ENCODE data around the gene PFKFB4. TPM values are rescaled to one million over a fixed set of nuclear protein-coding genes. Genes with fewer than 3 reads are reported as not detected.

PFKFB4 gene
- total and polyA plus RNA-seq, 2 of the 8 experiments (the other 6 are each of a cell fraction or from before 2014, with no cell fraction given) = 10.7 to 20.1 TPM

DNA sequence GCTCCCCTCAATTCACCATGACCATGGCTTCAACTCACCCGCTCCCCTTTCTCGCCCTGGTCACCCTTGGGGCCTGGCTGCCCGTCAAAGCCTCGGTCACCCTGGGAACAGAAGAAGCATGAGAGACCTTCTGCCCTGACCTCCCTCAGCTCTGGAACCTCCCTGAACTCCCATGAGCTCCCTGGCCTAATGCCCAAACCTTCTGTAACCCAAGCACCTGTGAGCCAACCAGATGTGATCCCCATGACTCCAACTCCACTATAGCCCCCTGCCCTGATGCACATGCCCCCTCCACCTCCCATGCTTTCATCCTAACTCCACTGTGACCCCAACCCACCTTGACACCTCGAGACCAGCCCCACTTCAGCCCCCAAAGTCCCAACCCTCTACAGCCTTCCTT lies 10.5 kb upstream of the PFKFB4 start:
- Histone ChIP-seq H3K9me3 (ENCODE audit: insufficient read depth in 2 of 2, low read depth in 1 of 2, low read length in 1 of 2) (no peaks in the 10 kb centered on the region), H3K79me2 (ENCODE audit: control insufficient read depth in 1 of 2, insufficient read depth in 2 of 2, low read length in 2 of 2) (no peaks in the 10 kb centered on the region), H3K9ac (replicated peaks in 1 of 4; ENCODE audit: extremely low read depth in 1 of 4, low read depth in 3 of 4, low read length in 3 of 4) (no peak overlapping the region), H2BK12ac (ENCODE audit: low read depth, low read length) (no peak overlapping the region), H3K14ac (ENCODE audit: insufficient read length) (no peak overlapping the region), H2BK20ac (ENCODE audit: low read length) (no peak overlapping the region), H3K4me3 (ENCODE audit: extremely low read depth in 1 of 4, insufficient read depth in 2 of 4, low read depth in 3 of 4, low read length in 4 of 4) (no peak overlapping the region), H3K36me3 (ENCODE audit: control insufficient read depth in 2 of 4, insufficient read depth in 4 of 4, low read length in 3 of 4) (no peaks in the 10 kb centered on the region), H4K5ac (ENCODE audit: insufficient read length, low read depth, low read length) (no peak overlapping the region), H3K27ac (ENCODE audit: low read depth, low read length) (no peak overlapping the region), H2BK120ac (replicated peaks; ENCODE audit: low read depth, low read length) (no peak overlapping the region), H3K56ac (replicated peaks; ENCODE audit: insufficient read length, low read depth, low read length) (no peak overlapping the region), H4K8ac (ENCODE audit: extremely low read depth, insufficient read depth, low read length) (no peak overlapping the region), H4K20me1 (replicated peaks in 1 of 2; ENCODE audit: control insufficient read depth in 1 of 2, insufficient read depth in 2 of 2, low read length in 2 of 2) (no peaks in the 10 kb centered on the region), H3K79me1 (ENCODE audit: low read depth, low read length) (no peaks in the 10 kb centered on the region), H3K4ac (replicated peaks; ENCODE audit: insufficient read length, low read depth, low read length) (no peak overlapping the region), H4K91ac (replicated peaks; ENCODE audit: insufficient read length, low read length) (no peak overlapping the region), H3K18ac (ENCODE audit: extremely low read depth, low read length) (no peak overlapping the region), H3K27me3 (replicated peaks in 1 of 4; ENCODE audit: control insufficient read depth in 3 of 4, extremely low read depth in 1 of 4, insufficient read depth in 3 of 4, low read length in 3 of 4) (no peaks in the 10 kb centered on the region), H3K23ac (ENCODE audit: insufficient read length) (no peak overlapping the region), H3K4me1 (replicated peaks in 1 of 4; ENCODE audit: control insufficient read depth in 3 of 4, insufficient read depth in 4 of 4, low read length in 3 of 4) (peaks cover 0 to 8% (median 3%) of the 10 kb centered on the region in 4 experiments; a peak in 5 of 7 replicates), H2BK15ac (ENCODE audit: low read length) (no peak overlapping the region), H2BK5ac (ENCODE audit: low read depth, low read length) (no peak overlapping the region), H3K4me2 (ENCODE audit: insufficient read depth in 1 of 2, low read depth in 2 of 2, low read length in 2 of 2) (no peak overlapping the region), H3K23me2 (ENCODE audit: low read depth, low read length) (no peaks in the 10 kb centered on the region), H2AK5ac (ENCODE audit: low read depth, low read length) (no peak overlapping the region), H2AFZ (ENCODE audit: low read length) (no peak overlapping the region)
- FAIRE-seq (no peak), DNase-seq (ENCODE audit: low read depth in 1 of 2, low spot score in 2 of 2) (no peak)
- TF ChIP-seq CHD1 (IDR thresholded peaks at IDR 0.05; ENCODE audit: low read depth, low read length) (no peak), SIN3A (conservative IDR thresholded peaks at IDR 0.05 in 1 of 2, IDR thresholded peaks at IDR 0.05 in 1 of 2; ENCODE audit: low read depth in 1 of 2, low read length in 2 of 2) (no peak), KDM4A (IDR thresholded peaks at IDR 0.05; ENCODE audit: low read depth, low read length, severe bottlenecking) (no peak), ZNF274 (IDR thresholded peaks at IDR 0.05; ENCODE audit: borderline replicate concordance, extremely low read depth, low read length) (no peak), ASH2L (IDR thresholded peaks at IDR 0.05; ENCODE audit: low read length) (no peak), EP300 (IDR thresholded peaks at IDR 0.05; ENCODE audit: borderline replicate concordance in 1 of 2, low read depth in 2 of 2, low read length in 2 of 2) (no peak), FOSL1 (IDR thresholded peaks at IDR 0.05; ENCODE audit: insufficient read depth, low read depth, low read length) (no peak), SRF (IDR thresholded peaks at IDR 0.05; ENCODE audit: low read depth, low read length) (no peak), POU5F1 (IDR thresholded peaks at IDR 0.05; ENCODE audit: low read depth, low read length) (no peak), NANOG (IDR thresholded peaks at IDR 0.05; ENCODE audit: insufficient read depth, low read depth, low read length, poor library complexity, severe bottlenecking) (no peak), SIX5 (IDR thresholded peaks at IDR 0.05; ENCODE audit: low read depth, low read length) (no peak), SIRT6 (IDR thresholded peaks at IDR 0.05; ENCODE audit: low read length) (no peak), TEAD4 (IDR thresholded peaks at IDR 0.05; ENCODE audit: low read depth, low read length) (no peak)
- TF ChIP-seq, protein P1, sequence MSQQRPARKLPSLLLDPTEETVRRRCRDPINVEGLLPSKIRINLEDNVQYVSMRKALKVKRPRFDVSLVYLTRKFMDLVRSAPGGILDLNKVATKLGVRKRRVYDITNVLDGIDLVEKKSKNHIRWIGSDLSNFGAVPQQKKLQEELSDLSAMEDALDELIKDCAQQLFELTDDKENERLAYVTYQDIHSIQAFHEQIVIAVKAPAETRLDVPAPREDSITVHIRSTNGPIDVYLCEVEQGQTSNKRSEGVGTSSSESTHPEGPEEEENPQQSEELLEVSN (IDR thresholded peaks at IDR 0.05) = no peak
- POLR2A ChIA-PET (ENCODE audit: partially characterized antibody) = interaction anchor here (1.0 to 2.2 kb wide), 4 partner anchors 9 to 385 kb away, joined by 3 to 9 read pairs (median 6); partner anchors contain the start of genes CELSR3 and PFKFB4
- CTCF ChIA-PET (ENCODE audit: partially characterized antibody) = interaction anchor here (0.6 to 1.7 kb wide), 5 partner anchors 9 to 101 kb away, joined by 3 to 8 read pairs (median 4); partner anchors contain the start of gene PFKFB4
- WGBS, 2 experiments (ENCODE audit: extremely low coverage in 1 of 2, insufficient coverage in 1 of 2, insufficient read length in 1 of 2, insufficient replicate concordance in 2 of 2, low coverage in 1 of 2, low lambda C conversion rate in 2 of 2, missing lambda C conversion rate in 1 of 2) = 100% methylated on average over 5 of the region's 5 CpGs; no CpG with 5 or more reads in 1 of the 2 experiments

All from H1 (cell line).